ENCODE data around the gene MICU1. TPM values are rescaled to one million over a fixed set of nuclear protein-coding genes. Genes with fewer than 3 reads are reported as not detected.
A peak's percentile ranks its signal among the peaks of the same experiment; 100 is the strongest.
"Not testable (repeated sequence)": the region's sequence is repeated elsewhere in the genome, so short reads cannot be mapped to it uniquely, and the experiment has no call there.

The MICU1 gene
- polyA plus RNA-seq, 1 donor (not counting 4 experiments of a cell fraction or from before 2014, with no cell fraction given): 19.4 TPM

DNA sequence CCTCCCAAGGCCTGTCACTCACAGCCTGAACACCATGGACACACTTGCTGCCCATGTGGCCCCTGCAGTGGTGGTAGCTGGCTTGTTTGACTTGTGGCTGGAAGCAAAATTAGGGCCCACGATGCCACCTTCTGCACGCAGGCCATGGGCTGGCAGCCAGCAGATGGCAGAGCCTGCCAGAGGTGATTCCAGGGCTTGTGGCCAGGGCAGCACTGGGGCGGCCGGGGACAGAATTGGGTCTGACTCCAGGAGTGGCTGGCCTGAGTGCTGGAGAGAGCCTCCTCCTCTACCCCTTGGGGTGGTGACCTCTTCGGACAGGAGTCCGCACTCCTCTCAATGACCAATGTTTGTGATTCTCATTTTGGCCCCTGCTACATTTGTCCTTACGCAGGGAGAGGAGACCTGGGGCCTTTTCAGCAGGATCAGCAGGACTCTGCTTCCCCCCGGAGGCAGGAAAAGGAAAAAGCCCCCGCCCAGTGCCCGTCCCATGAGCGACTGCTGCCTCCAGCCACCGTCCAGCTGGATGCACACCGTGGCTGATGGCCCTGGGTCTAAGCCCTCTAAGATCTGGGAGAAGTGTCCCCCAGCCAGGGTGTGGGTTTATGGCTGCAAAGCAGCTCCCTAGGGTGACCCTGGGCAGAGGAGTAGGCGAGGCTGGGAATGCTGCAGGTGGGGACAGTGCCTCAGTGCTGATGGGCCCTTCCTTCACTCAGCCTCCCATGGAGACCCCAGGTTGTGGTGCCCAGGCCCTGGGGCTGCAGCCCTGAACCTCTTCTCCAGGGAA lies 297.6 kb downstream of the MICU1 start:
- dilution Hi-C loops (cut with MboI; ENCODE audit: extremely low pct_ligation_motif_present, low sequenced_read_pairs): no loop called here
- peaks cover 42% of the 10 kb centered on the region for H3K4me1 ChIP-seq (ENCODE audit: control insufficient read depth, extremely low read depth, insufficient read depth, low read length)
- FAIRE-seq: no peak

DNA sequence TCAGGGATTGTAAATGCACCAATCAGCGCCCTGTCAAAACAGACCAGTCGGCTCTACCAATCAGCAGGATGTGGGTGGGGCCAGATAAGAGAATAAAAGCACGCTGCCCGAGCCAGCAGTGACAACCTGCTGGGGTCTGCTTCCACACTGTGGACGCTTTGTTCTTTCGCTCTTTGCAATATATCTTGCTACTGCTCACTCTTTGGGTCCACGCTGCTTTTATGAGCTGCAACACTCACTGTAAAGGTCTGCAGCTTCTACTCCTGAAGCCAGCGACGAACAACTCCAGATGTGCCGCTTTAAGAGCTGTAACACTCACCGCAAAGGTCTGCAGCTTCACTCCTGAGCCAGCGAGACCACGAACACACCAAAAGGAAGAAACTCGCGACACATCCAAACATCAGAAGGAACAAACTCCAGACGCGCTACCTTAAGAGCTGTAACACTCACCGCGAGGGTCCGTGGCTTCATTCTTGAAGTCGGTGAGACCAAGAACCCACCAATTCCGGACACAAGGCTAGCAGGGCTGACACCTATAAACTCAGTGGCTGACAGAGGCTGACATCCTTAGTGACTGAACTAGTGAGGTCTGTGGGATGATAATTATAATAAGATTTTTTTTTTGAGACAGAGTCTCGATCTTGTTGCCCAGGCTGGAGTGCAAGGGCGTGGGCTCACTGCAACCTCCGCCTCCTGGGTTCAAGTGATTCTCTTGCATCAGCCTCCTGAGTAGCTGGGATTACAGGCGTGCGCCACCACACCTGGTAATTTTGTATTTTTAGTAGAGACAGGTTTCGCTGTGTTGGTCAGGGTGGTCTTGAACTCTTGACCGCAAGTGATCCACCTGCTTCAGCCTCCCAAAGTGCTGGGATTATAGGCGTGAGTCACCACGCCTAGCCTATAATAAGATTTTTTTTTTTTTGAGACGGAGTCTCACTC lies 298.9 kb downstream of the MICU1 start:
- H3K9ac ChIP-seq (ENCODE audit: control insufficient read depth, extremely low read depth, insufficient read depth, low read length); H3K27ac ChIP-seq (ENCODE audit: control insufficient read depth, insufficient read depth, low read length); FAIRE-seq; H3K4me3 ChIP-seq (ENCODE audit: control insufficient read depth in 2 of 3, extremely low read depth in 1 of 3, insufficient read depth in 2 of 3, low read depth in 1 of 3, low read length in 3 of 3); H3K36me3 ChIP-seq (ENCODE audit: control insufficient read depth in 2 of 2, extremely low read depth in 1 of 2, insufficient read depth in 2 of 2, low read length in 2 of 2); H4K20me1 ChIP-seq (ENCODE audit: control insufficient read depth, extremely low read depth, insufficient read depth, low read length); H2AFZ ChIP-seq (ENCODE audit: control insufficient read depth, low read length); dilution Hi-C loops (cut with MboI; ENCODE audit: extremely low pct_ligation_motif_present, low sequenced_read_pairs); DNase-seq (ENCODE audit: low read depth, low spot score); H3K9me3 ChIP-seq (ENCODE audit: control insufficient read depth, low read depth, low read length); H3K4me2 ChIP-seq (ENCODE audit: control insufficient read depth, extremely low read depth, insufficient read depth, low read depth, low read length); H3K27me3 ChIP-seq (ENCODE audit: control insufficient read depth, extremely low read depth, insufficient read depth, low read length); H3K9me1 ChIP-seq (ENCODE audit: control insufficient read depth, extremely low read depth, insufficient read depth, low read length); H3K79me2 ChIP-seq (ENCODE audit: control insufficient read depth, insufficient read depth, low read length): not testable (repeated sequence)
- H3K4me1 ChIP-seq (ENCODE audit: control insufficient read depth, extremely low read depth, insufficient read depth, low read length): peaks cover 51% of the 10 kb centered on the region

More for the DNA sequence above, 297.6 kb downstream of the MICU1 start:
- Histone ChIP-seq H3K9me3 (ENCODE audit: control insufficient read depth, low read depth, low read length) (no peaks in the 10 kb centered on the region), H3K9ac (ENCODE audit: control insufficient read depth, extremely low read depth, insufficient read depth, low read length) (no peak overlapping the region), H2AFZ (ENCODE audit: control insufficient read depth, low read length) (no peak overlapping the region), H3K4me2 (ENCODE audit: control insufficient read depth, extremely low read depth, insufficient read depth, low read depth, low read length) (no peak overlapping the region), H3K9me1 (ENCODE audit: control insufficient read depth, extremely low read depth, insufficient read depth, low read length) (no peaks in the 10 kb centered on the region), H4K20me1 (ENCODE audit: control insufficient read depth, extremely low read depth, insufficient read depth, low read length) (no peaks in the 10 kb centered on the region), H3K79me2 (ENCODE audit: control insufficient read depth, insufficient read depth, low read length) (no peaks in the 10 kb centered on the region), H3K27me3 (ENCODE audit: control insufficient read depth, extremely low read depth, insufficient read depth, low read length) (no peaks in the 10 kb centered on the region), H3K4me3 (ENCODE audit: control insufficient read depth in 2 of 3, extremely low read depth in 1 of 3, insufficient read depth in 2 of 3, low read depth in 1 of 3, low read length in 3 of 3) (no peak overlapping the region), H3K36me3 (ENCODE audit: control insufficient read depth in 2 of 2, extremely low read depth in 1 of 2, insufficient read depth in 2 of 2, low read length in 2 of 2) (peaks cover 0 to 2% of the 10 kb centered on the region in 2 experiments), H3K27ac (ENCODE audit: control insufficient read depth, insufficient read depth, low read length) (no peak overlapping the region)
- TF ChIP-seq, protein P1, sequence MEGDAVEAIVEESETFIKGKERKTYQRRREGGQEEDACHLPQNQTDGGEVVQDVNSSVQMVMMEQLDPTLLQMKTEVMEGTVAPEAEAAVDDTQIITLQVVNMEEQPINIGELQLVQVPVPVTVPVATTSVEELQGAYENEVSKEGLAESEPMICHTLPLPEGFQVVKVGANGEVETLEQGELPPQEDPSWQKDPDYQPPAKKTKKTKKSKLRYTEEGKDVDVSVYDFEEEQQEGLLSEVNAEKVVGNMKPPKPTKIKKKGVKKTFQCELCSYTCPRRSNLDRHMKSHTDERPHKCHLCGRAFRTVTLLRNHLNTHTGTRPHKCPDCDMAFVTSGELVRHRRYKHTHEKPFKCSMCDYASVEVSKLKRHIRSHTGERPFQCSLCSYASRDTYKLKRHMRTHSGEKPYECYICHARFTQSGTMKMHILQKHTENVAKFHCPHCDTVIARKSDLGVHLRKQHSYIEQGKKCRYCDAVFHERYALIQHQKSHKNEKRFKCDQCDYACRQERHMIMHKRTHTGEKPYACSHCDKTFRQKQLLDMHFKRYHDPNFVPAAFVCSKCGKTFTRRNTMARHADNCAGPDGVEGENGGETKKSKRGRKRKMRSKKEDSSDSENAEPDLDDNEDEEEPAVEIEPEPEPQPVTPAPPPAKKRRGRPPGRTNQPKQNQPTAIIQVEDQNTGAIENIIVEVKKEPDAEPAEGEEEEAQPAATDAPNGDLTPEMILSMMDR (optimal IDR thresholded peaks at IDR 0.05 in 1 of 3, IDR thresholded peaks at IDR 0.05 in 1 of 3, conservative IDR thresholded peaks at IDR 0.05 in 1 of 3; ENCODE audit: extremely low read depth in 1 of 3, insufficient read depth in 2 of 3, low read length in 3 of 3): peak in 2 of 3 experiments; percentile 44 to 53
- no peak for TF ChIP-seq EZH2 (IDR thresholded peaks at IDR 0.05; ENCODE audit: low read length)
- DNase-seq (ENCODE audit: low read depth, low spot score): no peak

DNA sequence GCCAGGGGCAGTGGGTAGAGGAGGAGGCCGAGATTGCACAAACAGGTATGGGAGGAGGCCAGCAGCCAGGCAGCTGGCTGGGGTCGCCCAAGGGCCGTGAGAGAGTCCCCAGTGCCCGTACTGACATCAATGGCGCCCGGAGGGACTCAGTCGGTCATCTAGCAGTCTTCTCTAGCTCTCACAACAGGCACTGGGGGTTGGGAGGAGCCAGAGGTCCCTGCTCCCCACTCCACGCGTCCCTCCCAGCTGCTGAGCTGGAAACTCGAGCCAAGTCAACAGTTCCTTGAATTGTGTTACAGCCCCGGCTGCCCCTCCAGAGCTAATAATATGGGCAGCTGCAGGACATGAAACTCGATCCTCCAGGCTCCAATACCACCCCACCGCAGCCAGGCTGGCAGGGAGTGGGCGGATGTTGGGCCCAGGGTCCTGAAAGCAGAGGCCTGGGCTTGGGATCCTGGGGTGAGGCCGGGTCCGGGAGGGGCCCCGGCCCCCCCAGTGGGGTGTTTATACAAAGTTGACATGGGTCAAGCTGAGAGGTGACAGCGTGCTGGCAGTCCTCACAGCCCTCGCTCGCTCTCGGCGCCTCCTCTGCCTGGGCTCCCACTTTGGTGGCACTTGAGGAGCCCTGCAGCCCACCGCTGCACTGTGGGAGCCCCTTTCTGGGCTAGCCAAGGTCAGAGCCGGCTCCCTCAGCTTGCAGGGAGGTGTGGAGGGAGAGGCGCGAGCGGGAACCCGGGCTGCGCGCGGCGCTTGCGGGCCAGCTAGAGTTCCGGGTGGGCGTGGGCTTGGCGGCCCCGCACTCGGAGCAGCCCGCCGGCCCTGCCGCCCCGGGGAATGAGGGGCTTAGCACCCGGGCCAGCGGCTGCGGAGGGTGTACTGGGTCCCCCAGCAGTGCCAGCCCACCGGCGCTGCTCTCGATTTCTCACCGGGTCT lies 300.4 kb downstream of the MICU1 start:
- H3K36me3 ChIP-seq (ENCODE audit: control insufficient read depth in 2 of 2, extremely low read depth in 1 of 2, insufficient read depth in 2 of 2, low read length in 2 of 2); H2AFZ ChIP-seq (ENCODE audit: control insufficient read depth, low read length); H3K27me3 ChIP-seq (ENCODE audit: control insufficient read depth, extremely low read depth, insufficient read depth, low read length); H3K4me3 ChIP-seq (ENCODE audit: control insufficient read depth in 2 of 3, extremely low read depth in 1 of 3, insufficient read depth in 2 of 3, low read depth in 1 of 3, low read length in 3 of 3); H3K9ac ChIP-seq (ENCODE audit: control insufficient read depth, extremely low read depth, insufficient read depth, low read length); DNase-seq (ENCODE audit: low read depth, low spot score); H3K79me2 ChIP-seq (ENCODE audit: control insufficient read depth, insufficient read depth, low read length); FAIRE-seq; dilution Hi-C loops (cut with MboI; ENCODE audit: extremely low pct_ligation_motif_present, low sequenced_read_pairs); H3K4me2 ChIP-seq (ENCODE audit: control insufficient read depth, extremely low read depth, insufficient read depth, low read depth, low read length); H4K20me1 ChIP-seq (ENCODE audit: control insufficient read depth, extremely low read depth, insufficient read depth, low read length); H3K9me1 ChIP-seq (ENCODE audit: control insufficient read depth, extremely low read depth, insufficient read depth, low read length); H3K9me3 ChIP-seq (ENCODE audit: control insufficient read depth, low read depth, low read length); H3K27ac ChIP-seq (ENCODE audit: control insufficient read depth, insufficient read depth, low read length): not testable (repeated sequence)
- peaks cover 53% of the 10 kb centered on the region for H3K4me1 ChIP-seq (ENCODE audit: control insufficient read depth, extremely low read depth, insufficient read depth, low read length)

All from keratinocyte (primary cell).